HFFc6 (cell line): ENCODE results near the gene GNA15. TPM values are rescaled to one million over a fixed set of nuclear protein-coding genes. Genes with fewer than 3 reads are reported as not detected.

ENCODE experiments used
- DNase-seq: peaks from one replicate; pipeline ENCODE4 v3.0.0-alpha.2; 2018
- H3K27ac Mint-ChIP-seq: 2 replicates; pipeline ENCODE4 v1.8.0; 2020; ENCODE audit warnings: mild to moderate bottlenecking, mixed read lengths
- H3K27me3 Mint-ChIP-seq: 2 replicates; pipeline ENCODE4 v1.8.0; 2021; ENCODE audit warnings: mild to moderate bottlenecking, moderate library complexity, mixed read lengths; ENCODE audit not compliant: insufficient read depth
- H3K36me3 Mint-ChIP-seq: 2 replicates; pipeline ENCODE4 v1.8.0; 2021; ENCODE audit warnings: low read depth, mixed read lengths
- H3K4me1 Mint-ChIP-seq: 2 replicates; pipeline ENCODE4 v1.8.0; 2020; ENCODE audit warnings: low read depth, mixed read lengths
- H3K4me3 Mint-ChIP-seq: 2 replicates; pipeline ENCODE4 v1.8.0; 2020; ENCODE audit warnings: mild to moderate bottlenecking, moderate library complexity, mixed read lengths
- H3K9me3 Mint-ChIP-seq: 2 replicates; pipeline ENCODE4 v1.8.0; 2020; ENCODE audit warnings: mild to moderate bottlenecking, mixed read lengths
- total RNA-seq, 6 experiments: library from RNA; stranded (reverse); fragmentation: NEBNext Ultra II Directional; extraction: Animal tissue kit (Norgen Biotek cat#: 25700); gene quantifications; 2 replicates in 1 of 6; 3 replicates in 5 of 6; pipeline ENCODE4 v1.2.3, GENCODE V29; 2021
- TF ChIP-seq, protein P1 (sequence below): fragments of 200-600 bp; sonication (generic); IDR thresholded peaks from 2 replicates; pipeline ENCODE4 v1.5.0; 2021; ENCODE audit warnings: antibody characterized with exemption, mild to moderate bottlenecking

The GNA15 gene
- total RNA-seq, 6 experiments from 2014 or later = not detected

GRCh38 chr19:3114811-3115210 is 21.0 kb upstream of the GNA15 start:
- Mint-ChIP-seq H3K27me3 (peaks cover 1% of the 10 kb centered on the region; the same call in 1 of the 2 replicates), H3K9me3 (no peaks in the 10 kb centered on the region), H3K4me3 (no peak overlapping the region), H3K36me3 (no peaks in the 10 kb centered on the region), H3K4me1 (no peaks in the 10 kb centered on the region), H3K27ac (no peak overlapping the region)
- TF ChIP-seq, protein P1, sequence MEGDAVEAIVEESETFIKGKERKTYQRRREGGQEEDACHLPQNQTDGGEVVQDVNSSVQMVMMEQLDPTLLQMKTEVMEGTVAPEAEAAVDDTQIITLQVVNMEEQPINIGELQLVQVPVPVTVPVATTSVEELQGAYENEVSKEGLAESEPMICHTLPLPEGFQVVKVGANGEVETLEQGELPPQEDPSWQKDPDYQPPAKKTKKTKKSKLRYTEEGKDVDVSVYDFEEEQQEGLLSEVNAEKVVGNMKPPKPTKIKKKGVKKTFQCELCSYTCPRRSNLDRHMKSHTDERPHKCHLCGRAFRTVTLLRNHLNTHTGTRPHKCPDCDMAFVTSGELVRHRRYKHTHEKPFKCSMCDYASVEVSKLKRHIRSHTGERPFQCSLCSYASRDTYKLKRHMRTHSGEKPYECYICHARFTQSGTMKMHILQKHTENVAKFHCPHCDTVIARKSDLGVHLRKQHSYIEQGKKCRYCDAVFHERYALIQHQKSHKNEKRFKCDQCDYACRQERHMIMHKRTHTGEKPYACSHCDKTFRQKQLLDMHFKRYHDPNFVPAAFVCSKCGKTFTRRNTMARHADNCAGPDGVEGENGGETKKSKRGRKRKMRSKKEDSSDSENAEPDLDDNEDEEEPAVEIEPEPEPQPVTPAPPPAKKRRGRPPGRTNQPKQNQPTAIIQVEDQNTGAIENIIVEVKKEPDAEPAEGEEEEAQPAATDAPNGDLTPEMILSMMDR = no peak
- no peak for DNase-seq

GRCh38 chr19:3115411-3115810 is 20.4 kb upstream of the GNA15 start:
- Mint-ChIP-seq H3K27ac (no peak overlapping the region), H3K4me1 (no peaks in the 10 kb centered on the region), H3K36me3 (no peaks in the 10 kb centered on the region), H3K4me3 (no peak overlapping the region), H3K27me3 (peaks cover 1% of the 10 kb centered on the region; the same call in 1 of the 2 replicates), H3K9me3 (no peaks in the 10 kb centered on the region)
- DNase-seq = no peak
- TF ChIP-seq, protein P1 = no peak

GRCh38 chr19:3115916-3116602 is 19.8 kb upstream of the GNA15 start:
- TF ChIP-seq, protein P1 = no peak
- no peaks in the 10 kb centered on the region for H3K36me3 Mint-ChIP-seq
- DNase-seq = peak; percentile 3
- H3K27ac Mint-ChIP-seq = no peak overlapping the region
- no peak overlapping the region for H3K4me3 Mint-ChIP-seq
- peaks cover 1% of the 10 kb centered on the region; the same call in 1 of the 2 replicates for H3K27me3 Mint-ChIP-seq
- H3K4me1 Mint-ChIP-seq = no peaks in the 10 kb centered on the region
- no peaks in the 10 kb centered on the region for H3K9me3 Mint-ChIP-seq

- no peak overlapping the region for H3K4me3 Mint-ChIP-seq
- no peaks in the 10 kb centered on the region for H3K9me3 Mint-ChIP-seq
- TF ChIP-seq, protein P1 = no peak
- H3K27me3 Mint-ChIP-seq = peaks cover 1% of the 10 kb centered on the region
- H3K4me1 Mint-ChIP-seq = no peaks in the 10 kb centered on the region
- H3K27ac Mint-ChIP-seq = no peak overlapping the region
- DNase-seq = no peak
- H3K36me3 Mint-ChIP-seq = no peaks in the 10 kb centered on the region
Observed at GRCh38 chr19:3116621-3117020, 19.2 kb upstream of the GNA15 start.

DNA sequence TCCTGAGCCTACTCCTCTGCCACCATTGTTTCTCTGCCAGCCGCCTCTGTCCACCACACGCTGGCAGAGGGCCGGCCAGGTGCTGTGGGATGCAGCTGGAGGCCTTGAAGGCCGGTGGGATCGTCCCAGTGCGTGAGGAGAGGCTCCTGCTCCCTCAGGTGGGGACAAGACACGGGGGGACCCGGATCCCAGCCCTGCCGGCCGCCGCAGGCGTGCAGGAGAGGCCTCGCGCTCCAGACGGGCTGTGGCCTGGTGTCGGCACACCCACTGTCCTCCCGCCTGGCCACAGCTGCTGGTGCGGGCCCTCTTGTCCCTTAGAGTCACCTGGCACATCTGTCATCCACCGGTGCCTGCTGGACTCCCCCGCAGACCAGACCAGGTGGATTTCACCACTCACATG is 18.1 kb upstream of the GNA15 start:
- H3K27ac Mint-ChIP-seq = no peak overlapping the region
- H3K4me1 Mint-ChIP-seq = no peaks in the 10 kb centered on the region
- H3K4me3 Mint-ChIP-seq = no peak overlapping the region
- no peaks in the 10 kb centered on the region for H3K9me3 Mint-ChIP-seq
- DNase-seq = no peak
- no peaks in the 10 kb centered on the region for H3K36me3 Mint-ChIP-seq
- TF ChIP-seq, protein P1 = no peak
- H3K27me3 Mint-ChIP-seq = peaks cover 1% of the 10 kb centered on the region
